SW480 (cell line): Measurements from ENCODE around the gene NID2.
A peak's percentile ranks its signal among the peaks of the same experiment; 100 is the strongest.

Source experiments
- DNase-seq: peaks from one replicate; pipeline ENCODE4 v3.0.0-alpha.2; 2016; ENCODE audit warnings: low spot score

Gene NID2

DNA sequence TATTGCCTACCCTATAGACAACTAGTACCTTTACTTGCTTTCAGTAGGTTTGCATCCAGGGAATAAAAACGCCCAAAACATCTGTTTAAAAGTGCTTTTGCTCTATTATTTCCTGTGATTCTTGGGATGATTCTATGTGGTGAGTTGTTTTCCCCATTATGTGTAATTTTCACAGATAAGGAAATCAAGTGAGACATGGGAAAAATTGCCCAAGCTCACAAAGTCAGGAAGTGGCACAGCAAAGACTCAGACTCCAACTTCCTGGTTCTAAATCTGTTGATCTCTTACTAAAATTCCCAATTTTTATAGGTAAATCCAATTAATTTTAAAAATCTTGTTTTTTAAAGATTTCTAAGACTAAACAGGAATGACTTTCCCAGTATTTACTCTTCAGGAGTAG lies 39.0 kb downstream of the NID2 start:
- DNase-seq = no peak

DNA sequence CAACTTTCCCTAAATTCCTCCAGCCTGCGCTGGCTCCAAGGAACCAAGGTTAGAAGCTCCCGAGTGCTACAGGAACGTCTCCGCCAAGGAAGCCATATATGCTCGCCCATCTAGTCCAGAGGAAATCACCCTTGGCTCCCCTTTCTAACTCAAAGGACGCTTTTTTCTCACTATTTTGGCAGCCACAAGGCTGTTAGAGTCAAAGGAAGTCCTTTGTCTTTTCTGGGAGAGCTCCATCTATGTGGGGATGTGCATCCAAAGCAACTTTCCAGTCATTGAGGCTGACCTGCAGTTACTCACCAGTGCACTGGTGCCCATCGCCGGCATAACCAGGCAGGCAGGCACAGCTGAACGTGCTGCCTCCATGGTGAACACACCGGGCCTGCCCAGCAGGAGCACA lies 42.0 kb downstream of the NID2 start:
- DNase-seq = no peak

DNA sequence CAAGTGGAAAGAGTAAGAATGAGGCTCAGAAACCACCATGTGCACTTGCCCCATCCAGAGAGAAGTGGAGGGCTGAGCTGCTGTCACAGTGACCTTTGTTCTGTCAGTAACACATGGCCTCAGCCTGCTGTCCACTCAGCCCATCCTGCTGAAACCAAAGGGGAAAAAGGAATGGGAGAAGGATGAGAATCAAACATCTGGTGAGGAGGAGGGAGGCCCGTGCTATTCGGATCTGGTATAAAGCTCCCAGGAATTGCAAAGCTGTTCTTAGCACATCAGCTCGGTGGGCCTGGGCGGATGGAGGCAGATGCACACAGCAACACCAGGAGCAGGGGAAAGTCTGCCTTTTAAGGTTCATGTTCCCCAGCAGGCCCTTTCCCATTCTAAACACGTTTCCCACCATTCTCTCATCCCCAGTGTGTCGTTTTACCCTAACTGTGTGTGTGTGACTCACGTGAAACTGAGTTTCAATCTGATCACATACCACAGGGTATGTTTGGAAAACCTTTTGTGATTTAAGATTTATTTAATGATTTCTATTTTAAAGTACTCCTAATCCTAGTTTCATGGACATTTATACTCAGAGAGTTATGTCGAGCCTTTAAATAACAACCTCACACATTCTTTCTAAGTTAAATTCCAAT lies 42.7 kb downstream of the NID2 start:
- DNase-seq = no peak

DNA sequence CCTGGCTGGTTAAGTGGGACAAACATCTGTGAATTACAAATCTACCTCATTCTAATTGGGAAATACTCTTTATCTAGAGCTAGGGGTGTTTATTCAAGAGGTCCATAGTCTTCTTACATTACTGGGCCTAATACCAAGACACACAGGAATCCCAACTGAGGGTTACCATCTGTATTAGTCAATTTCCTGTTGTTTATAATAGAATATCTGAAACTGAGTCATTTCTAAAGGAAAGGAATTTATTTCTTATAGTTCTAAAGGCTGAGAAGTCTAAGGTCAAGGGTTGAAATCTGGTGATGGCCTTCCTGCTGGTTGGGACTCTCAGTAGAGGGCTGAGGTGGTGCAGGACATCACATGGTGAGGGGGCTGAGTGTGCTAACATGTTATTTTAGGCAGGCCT lies 43.5 kb downstream of the NID2 start:
- no peak for DNase-seq

DNA sequence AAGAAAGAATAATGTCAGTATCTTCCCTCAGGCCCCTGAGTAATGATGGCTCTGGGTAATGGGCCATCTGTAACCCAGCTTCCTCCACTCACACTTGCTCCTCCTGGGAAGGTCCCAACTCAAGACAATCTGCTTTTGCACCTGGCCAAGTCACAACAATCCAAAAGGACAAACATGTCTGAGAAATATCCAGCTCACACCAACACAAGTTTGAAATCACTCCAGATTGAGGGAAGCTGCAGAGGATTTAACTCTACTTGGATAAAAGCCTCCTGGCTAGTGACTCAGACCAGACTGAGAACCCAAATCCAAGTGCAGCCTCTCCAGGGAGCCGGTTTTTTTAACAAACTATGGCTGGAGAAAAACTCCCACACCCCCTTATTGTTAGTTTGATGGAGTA lies 45.3 kb downstream of the NID2 start:
- DNase-seq = no peak

DNA sequence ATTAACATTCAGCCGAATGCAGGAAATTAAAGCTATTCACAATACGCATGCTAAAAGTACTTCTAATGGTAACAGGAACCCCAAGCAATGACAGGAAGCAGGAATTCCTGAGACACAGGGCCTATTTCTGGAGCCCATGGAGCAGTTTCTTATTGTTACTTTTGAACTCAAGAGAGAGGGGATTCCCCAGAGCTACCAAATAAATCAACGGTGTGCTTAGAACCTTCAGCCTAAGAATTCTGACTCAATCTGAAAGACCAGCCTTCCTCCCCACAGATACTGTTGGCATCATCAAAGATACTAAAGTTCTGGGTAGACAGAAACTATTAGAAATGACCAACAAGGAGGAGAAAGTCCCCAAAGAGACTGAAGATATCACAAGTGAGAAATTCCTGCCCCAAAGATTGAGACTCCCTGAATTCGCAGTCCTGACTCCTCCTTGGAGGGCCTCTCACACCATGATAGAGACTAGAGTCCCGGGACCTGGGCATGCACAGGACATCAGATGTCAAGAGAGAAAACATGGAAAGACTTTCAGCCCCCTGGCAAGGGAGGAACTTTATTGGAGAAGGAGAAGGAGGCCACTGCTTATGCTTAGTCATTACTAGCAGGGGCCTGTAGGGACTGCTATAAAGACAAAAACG lies 46.8 kb downstream of the NID2 start:
- no peak for DNase-seq

DNA sequence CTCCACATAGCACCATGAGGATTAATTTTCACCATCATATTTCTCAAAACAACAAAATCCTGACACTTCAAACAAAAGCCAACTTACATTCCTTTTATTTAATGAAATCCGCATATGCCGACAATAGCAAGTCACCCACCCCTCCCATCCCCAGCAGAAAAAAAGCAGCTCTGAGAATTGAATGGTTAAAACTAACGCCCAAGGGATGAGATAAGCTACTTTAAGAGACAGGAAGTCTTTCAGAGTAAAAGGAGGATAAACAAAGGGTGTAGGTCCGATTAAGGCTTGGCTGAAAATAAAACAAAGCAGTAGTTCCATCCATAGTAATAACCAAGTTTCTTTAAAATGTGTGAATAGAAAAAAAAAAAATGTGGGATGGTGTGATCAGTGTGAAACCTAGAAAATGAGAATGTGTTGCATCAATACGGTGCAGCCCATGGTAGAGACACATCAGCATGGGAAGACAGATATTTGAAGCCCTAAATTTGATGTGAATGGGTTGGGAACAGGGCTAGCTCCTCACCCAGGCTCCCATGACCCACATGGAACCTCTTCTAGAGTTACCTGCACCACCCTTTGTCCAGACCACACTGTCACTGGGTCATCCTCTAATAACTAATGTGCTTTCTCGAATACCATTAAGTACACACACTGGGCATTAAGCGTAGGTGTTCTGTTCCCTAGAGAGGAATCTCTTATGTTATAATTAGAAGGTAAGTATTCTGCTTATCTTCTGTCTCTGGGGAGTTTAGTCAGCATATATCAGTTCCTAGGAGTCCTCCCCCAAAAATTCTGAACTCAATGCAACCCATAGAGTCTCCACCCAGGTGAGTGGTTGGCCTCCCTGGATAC lies 47.8 kb downstream of the NID2 start:
- no peak for DNase-seq

DNA sequence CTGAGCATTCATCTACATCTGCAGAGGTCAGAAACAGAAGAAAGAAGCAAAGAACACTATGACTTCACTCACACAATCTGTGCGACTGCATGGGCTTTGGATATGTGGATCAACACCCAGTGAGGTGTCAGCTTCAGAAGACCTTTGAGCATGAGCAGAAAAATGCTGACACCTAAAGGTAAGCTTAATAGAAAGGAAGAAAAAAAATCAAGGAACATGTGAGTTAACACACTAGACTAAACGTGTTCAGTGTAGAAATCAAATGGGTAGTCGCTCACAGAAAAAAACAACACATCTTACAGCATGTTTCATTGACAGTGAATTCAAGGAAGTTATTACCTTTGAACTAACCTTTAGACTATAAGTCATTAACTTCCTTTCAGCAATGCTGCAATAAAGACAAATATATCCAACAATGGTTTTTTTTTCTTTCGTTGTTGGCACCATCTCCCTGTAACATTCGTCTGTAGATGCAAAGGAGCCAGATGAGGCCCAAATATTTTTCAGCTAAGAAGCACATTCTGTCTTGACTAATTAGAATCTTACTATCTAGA lies 48.6 kb downstream of the NID2 start:
- no peak for DNase-seq

DNA sequence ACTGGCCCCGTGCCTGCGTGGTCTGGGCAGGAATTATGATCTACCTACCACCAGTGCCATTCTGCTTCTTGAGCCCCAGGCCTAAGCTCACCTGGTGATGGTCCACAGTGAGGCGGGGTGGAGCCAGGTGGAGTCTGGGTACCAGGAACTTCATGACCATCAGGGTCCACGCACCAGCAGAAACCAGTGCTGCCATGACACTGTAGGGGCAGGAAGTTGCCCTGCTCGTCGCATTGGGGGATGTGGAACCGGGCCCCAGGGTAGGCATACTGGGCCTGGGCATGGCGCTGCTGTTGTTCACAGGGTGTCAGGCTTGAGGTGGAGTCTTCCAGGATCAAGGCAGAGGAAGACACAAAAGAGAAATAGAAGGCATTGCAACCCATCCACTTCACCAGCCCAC lies 49.9 kb downstream of the NID2 start:
- no peak for DNase-seq

DNA sequence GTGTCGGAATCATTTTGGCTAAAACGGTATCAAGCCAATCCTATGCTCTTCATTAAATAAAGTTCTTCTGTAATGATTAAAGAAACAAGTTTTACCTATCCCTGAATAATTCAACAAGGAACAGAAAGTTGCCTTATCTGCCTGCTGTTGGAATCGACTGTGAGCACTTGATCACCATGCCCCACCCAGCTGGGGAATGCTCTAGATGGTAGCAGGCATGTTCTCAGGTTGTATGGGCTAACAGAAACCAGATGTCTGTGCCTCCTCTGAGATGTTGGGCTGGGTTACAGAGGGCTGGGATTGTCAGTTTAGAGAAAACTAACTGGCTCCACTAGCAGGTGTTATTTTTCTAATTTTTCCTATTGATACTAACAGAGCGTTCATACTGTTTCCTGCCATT lies 50.6 kb downstream of the NID2 start:
- DNase-seq = no peak

DNA sequence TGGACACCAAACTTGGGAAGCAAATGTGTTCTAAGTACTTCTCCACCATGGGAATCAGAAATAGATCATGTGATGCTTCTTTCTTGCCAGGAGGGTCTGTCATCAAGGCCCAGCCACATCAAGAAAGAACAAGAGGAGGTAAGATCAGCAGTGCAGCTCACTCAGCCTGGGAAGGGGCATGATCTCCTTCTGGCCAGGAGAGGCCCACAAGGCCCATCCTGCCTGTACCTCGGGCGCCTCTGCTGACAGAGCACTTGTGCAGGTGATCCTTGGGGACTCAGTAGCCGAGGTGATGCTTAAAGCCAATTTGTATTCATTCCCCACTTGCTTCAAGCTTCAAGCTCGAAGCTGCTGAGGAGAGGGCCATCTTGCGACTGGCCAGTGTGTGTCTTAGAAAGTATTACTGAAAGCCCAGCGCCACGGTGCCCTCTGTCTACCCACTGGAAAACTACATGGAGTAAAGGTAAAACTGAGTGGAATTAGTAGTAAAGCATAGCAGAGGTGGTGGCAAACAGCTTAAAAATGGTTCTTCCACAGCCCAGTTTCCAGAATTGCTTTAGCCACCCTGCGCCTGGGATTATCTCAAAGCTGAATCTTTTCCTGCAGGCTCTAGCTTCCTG lies 53.3 kb downstream of the NID2 start:
- peak; percentile 20 for DNase-seq

DNA sequence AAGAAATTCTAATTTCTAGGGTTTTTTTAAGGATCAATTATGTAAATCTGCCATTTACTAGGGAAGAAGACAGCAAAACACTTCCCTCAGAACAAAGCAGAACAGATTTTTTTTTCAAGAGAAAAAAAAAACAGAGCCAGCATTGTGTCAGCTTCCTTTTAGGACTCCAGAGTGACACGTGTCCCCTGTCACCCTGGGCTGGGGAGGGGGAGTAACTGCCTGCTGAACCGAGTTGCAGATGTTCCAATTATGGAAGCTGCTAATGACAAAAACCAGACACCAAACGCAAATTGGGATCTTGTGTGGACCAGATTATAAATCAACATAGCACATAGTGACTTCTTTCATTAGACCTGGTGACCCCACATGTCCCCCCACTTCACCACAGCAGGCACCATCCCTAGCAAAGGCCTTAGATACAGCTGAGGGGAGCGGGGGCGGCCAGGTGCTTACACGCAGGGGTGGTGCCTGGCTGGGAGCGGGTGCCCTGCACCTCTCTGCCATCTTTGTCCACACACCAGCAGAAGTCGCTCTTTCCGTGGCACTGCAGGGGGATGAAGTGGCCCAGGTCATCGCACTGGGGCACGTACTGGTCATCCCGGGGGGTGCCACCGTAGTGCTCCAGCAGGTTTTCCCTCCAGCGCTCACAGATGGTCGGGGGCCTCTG lies 54.1 kb downstream of the NID2 start:
- DNase-seq = no peak

DNA sequence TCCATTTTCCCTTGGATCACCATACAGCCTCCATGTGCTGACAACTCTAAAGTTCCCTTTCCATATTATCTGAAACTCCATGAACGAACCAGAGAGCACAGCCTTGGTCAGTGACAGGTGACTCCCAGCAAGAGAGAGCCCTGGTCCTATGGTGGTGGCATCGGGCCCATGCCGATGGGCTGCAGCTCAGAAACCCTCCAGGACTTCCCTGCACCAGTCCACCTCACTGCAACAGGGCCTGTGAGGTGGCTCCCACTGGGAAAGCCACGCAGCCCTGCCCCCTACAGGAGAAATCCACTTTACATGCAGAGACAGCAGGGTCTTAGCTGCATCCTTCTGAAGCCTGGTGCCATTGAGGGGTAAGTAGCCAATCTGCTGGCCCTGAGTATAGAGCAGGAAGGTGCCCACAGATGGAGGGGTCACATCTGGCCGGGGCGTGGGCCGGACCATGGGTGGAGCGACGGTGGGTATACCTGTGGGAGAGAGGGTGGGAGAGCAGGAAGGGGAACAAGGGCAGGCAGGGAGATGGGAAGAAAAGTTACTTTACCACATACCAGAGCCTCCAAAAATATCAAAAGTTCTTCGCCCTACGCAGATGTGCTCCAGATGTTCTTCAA lies 54.8 kb downstream of the NID2 start:
- peak; percentile 4 for DNase-seq

DNA sequence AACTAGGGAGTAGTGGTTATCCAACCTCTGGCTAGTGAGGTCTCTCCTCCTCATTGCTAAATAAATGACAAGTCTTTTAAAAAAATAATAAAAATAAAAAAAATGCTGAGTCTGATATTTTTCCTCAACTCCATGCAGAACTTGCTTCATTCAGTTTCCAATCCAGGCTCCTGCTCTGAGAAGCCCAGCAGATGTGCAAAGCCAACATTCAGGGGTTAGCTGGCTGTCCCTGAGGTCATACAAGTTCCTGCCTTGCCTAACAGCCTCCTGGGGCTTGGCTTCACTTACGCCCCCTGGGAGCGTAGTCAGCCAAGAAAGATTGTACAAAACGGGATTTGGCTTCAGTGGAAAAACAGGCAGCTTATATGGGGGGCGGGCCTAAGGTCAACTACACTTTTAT lies 56.2 kb downstream of the NID2 start:
- DNase-seq = no peak

DNA sequence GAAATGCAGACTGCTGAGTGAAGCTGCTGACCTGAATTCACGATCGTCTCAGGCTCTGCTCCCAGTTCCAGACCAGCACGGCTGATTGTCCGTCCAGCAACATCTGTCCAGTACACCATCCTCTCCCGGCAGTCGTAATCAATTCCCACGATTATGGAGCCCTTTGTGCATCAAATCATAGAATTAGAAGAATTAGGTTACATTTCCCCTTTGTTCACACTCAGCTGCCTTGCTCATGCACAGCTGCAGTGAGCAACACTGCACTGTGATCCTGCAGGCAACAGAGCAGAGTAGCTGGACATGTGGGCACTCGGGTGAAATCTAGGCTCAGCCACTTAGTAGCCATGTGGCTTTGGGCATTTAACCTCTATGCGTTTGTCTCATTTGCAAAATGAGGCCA lies 57.3 kb downstream of the NID2 start:
- DNase-seq = no peak

DNA sequence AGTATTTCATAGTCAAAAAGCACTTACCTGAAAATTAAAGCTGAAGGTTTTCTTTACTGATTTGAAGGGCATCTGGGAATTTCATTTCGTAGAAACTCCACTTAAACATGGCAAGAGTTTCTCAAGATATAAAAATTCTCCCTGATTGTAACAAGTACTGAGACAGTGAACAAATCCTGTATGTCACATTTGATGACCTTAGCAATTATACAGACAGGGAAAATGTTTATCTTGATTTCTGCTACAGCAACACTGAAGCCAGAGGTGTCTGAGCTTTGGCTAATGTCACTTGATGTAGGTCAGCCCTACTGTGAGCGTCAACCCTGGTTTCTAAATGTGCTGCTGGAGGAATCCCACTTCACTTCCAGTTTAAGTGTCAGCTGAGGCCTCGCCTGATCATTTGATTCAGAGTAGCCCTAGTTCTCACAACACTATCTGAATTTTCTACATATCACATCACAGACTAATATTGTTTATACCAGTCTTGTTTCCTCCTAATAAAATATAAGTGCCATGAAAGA lies 58.6 kb downstream of the NID2 start:
- DNase-seq = no peak

DNA sequence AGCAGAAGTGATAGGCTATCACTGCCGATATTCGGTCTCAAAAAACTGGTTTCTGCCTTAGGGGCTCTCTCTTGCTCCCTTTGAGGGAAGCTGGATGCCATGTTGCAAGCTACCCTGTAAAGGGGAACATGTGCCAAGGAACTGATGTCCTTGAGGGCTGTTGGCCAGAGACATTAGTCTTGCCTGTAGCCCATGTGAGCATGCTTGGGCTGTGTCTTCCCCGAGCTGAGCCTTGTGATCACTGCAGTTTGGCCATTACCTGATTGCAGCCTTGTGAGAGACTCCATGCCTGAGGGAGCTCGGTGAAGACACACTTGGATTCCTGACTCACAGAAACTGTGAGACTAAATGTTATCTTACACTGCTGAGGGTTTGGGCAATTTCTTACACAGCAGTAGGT lies 60.7 kb downstream of the NID2 start:
- DNase-seq = no peak

DNA sequence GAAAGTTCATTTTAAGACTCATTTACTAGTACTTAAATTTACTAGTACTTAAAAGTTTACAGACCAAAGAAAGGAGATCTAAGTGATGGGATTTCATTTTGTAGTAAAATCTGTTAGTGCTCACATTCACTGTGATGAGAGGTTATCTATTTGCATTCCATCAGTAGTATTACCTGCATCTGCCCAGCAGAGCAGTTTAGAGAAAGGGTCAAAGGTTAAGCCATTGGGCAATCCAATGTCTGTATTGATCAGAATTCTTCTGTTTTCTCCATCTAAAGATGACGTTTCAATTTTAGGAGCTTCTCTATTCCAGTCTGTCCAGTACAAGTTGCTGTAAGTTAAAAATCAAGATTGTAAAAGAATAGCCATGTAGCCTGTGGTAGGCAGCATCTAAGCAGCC lies 61.2 kb downstream of the NID2 start:
- no peak for DNase-seq

DNA sequence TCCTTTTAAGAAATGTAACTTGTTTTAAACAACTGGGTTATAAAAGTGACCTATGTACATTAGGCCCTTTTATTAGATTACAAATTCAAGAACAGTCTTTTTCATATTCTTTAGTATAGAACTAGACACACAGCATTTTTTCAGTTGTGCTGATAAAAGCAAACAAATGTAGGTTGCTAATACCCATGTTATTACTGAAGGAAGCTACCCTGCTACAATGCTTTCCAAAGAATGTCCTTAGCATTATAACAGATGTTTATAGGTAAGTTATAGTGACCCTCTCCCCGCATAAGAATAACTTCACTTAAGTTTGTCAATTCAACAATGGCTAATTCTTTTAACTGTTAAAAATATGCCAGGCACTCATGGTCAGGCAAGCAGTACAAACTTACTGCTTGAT lies 61.6 kb downstream of the NID2 start:
- DNase-seq = no peak

DNA sequence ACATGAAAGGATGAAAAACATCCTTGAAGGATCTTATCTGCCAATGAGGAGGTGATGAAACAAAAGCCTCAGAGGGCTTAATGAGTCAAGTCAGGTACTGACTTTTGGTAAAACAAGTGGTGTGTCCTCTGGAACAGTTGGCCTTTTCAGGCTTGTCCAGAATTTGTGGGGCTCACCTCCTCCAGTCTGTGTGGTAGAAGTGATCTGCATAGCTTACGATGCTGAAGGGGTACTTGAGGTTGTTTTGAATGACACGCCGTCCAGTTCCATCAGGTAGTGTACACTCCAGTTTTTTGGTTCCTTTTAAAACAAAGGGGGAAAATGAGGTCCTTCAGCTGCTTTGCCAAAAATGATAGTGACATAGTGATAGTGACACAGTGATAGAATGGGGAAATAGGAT lies 62.5 kb downstream of the NID2 start:
- no peak for DNase-seq

DNA sequence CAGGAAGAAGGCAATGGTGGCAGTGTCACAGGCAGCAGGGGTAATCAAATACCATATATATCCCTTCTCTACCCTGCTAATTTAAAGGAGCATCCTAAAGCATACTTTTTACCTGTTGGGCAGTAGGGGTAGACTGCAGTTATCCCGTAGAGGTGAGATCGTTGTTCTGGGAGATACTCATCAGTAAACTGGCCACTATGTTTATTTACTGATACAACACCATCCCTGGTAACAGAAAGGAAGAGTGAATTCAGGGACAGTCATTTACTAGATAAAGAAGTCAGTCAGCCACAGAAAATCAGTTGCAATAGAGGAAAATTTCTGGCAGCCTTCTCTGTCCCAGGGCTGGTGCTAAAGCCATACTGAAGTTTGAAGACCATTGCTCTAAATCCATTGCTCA lies 63.2 kb downstream of the NID2 start:
- DNase-seq = no peak
